GM18907 (cell line): Measurements from ENCODE around the gene GBP2.

Experiments
- ATAC-seq: cut with Tn5 transposase; IDR thresholded peaks from one replicate; pipeline ENCODE4 v1.9.1; 2021; ENCODE audit warnings: mild to moderate bottlenecking, moderate library complexity; ENCODE audit not compliant: unreplicated experiment

The GBP2 gene

GRCh38 chr1:89068291-89068690, 57.6 kb downstream of the GBP2 start:
- ATAC-seq = no peak

- ATAC-seq = peak; percentile 72
Measured at GRCh38 chr1:89065079-89065868, 60.6 kb downstream of the GBP2 start, which contains the start of gene GBP1. Gene GBP1, minus strand, starts transcription at chr1:89065208. Its CDS starts 1,974 bp downstream, at chr1:89063234.

- peak; percentile 40 for ATAC-seq
Measured at GRCh38 chr1:89064632-89065031, 61.3 kb downstream of the GBP2 start.

- ATAC-seq = no peak
Measured at GRCh38 chr1:89063094-89063493, 62.8 kb downstream of the GBP2 start.

- no peak for ATAC-seq
Measured at GRCh38 chr1:89060091-89060490, 65.8 kb downstream of the GBP2 start.
